Liver (tissue), 3 donors: ENCODE measurements around the gene WAPL.

Experiments used
- HNF4G ChIP-seq: IDR thresholded peaks from 2 replicates; pipeline ENCODE4 v1.6.1; 2016; ENCODE audit warnings: antibody characterized with exemption
- MAX ChIP-seq: IDR thresholded peaks from 2 replicates; pipeline ENCODE4 v1.6.1; 2016; ENCODE audit warnings: antibody characterized with exemption
- NR2F2 ChIP-seq: IDR thresholded peaks from 2 replicates; pipeline ENCODE4 v1.6.1; 2016; ENCODE audit warnings: antibody characterized with exemption
- YY1 ChIP-seq: IDR thresholded peaks from 2 replicates; pipeline ENCODE4 v1.6.1; 2016; ENCODE audit warnings: antibody characterized with exemption, mild to moderate bottlenecking
- TF ChIP-seq, protein P1 (sequence below): fragments of 150-350 bp; IDR thresholded peaks from 2 replicates; pipeline ENCODE4 v1.5.1; 2017; ENCODE audit warnings: improper control_type of control experiment, low read depth, low read length; ENCODE audit not compliant: missing input control
- donor health status: healthy.
- donor health status: healthy.

DNA sequence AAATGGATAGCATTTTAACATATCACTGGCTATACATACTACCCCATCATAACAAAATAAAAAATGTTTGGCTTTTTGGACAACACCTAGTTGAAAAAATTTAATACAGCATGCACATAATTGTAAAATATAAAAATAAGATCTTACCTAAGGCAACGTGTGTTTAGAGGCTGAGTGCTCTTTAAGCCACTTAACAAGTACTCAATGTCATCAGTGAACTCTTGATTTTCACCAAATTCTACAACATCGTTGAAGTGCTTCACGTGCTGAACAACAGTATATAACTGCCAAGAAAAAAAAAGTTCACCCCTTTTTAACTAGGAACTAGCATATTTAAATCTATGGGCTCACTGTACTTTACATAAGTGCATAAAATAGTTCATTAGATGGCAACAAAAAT, 49.5 kb downstream of the WAPL start:
- TF ChIP-seq, protein P1, sequence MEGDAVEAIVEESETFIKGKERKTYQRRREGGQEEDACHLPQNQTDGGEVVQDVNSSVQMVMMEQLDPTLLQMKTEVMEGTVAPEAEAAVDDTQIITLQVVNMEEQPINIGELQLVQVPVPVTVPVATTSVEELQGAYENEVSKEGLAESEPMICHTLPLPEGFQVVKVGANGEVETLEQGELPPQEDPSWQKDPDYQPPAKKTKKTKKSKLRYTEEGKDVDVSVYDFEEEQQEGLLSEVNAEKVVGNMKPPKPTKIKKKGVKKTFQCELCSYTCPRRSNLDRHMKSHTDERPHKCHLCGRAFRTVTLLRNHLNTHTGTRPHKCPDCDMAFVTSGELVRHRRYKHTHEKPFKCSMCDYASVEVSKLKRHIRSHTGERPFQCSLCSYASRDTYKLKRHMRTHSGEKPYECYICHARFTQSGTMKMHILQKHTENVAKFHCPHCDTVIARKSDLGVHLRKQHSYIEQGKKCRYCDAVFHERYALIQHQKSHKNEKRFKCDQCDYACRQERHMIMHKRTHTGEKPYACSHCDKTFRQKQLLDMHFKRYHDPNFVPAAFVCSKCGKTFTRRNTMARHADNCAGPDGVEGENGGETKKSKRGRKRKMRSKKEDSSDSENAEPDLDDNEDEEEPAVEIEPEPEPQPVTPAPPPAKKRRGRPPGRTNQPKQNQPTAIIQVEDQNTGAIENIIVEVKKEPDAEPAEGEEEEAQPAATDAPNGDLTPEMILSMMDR, result no peak
- no peak for TF ChIP-seq HNF4G
- TF ChIP-seq YY1, result no peak
- TF ChIP-seq MAX, result no peak
- no peak for TF ChIP-seq NR2F2
